Measurements from ENCODE around the gene POLE4. TPM values are rescaled to one million over a fixed set of nuclear protein-coding genes. Genes with fewer than 3 reads are reported as not detected.

Gene POLE4, protein sequence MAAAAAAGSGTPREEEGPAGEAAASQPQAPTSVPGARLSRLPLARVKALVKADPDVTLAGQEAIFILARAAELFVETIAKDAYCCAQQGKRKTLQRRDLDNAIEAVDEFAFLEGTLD
- 33.1 and 34.6 TPM in 2 replicates for total RNA-seq (2022)
- percentile 74 among the genes with signal in this experiment for Bru-seq, nascent RNA
- BruChase-seq, experiment 1, labeled RNA remaining after a 6-hour chase = percentile 62 among the genes with signal in this experiment
- percentile 75 among the genes with signal in this experiment for BruChase-seq, experiment 2, labeled RNA remaining after a 2-hour chase
- long read RNA-seq, transcript POLE4-205 (4 exons, 1,248 nt) = major isoform, 57 of 62 reads
- long read RNA-seq, partial matches to known transcripts = 1 of 62 reads
- long read RNA-seq, other reads (novel, unspliced or antisense) = 2 of 62 reads

GRCh38 chr2:74958274-74959105 lies at the start of gene POLE4:
Gene POLE4, plus strand, starts transcription at chr2:74958643. Its CDS starts 37 bp downstream, at chr2:74958680.
- Mint-ChIP-seq H3K4me3 (ENCODE audit: low read depth, unreplicated experiment) (peak within 1 kb of the TSS; percentile 82), H3K36me3 (ENCODE audit: insufficient read depth, unreplicated experiment) (peaks cover 17% of the 10 kb centered on the region), H3K9me3 (ENCODE audit: low read depth, unreplicated experiment) (no peaks in the 10 kb centered on the region), H3K27ac (ENCODE audit: unreplicated experiment) (peak within 1 kb of the TSS; percentile 82), H3K4me1 (ENCODE audit: low read depth, unreplicated experiment) (peaks cover 19% of the 10 kb centered on the region), H3K27me3 (ENCODE audit: unreplicated experiment) (no peaks in the 10 kb centered on the region)
- BruUV-seq (replicated peaks) = no TSS peak
- CTCF ChIA-PET = no interaction called here
- peak; percentile 93 for DNase-seq
- TF ChIP-seq, protein P1, sequence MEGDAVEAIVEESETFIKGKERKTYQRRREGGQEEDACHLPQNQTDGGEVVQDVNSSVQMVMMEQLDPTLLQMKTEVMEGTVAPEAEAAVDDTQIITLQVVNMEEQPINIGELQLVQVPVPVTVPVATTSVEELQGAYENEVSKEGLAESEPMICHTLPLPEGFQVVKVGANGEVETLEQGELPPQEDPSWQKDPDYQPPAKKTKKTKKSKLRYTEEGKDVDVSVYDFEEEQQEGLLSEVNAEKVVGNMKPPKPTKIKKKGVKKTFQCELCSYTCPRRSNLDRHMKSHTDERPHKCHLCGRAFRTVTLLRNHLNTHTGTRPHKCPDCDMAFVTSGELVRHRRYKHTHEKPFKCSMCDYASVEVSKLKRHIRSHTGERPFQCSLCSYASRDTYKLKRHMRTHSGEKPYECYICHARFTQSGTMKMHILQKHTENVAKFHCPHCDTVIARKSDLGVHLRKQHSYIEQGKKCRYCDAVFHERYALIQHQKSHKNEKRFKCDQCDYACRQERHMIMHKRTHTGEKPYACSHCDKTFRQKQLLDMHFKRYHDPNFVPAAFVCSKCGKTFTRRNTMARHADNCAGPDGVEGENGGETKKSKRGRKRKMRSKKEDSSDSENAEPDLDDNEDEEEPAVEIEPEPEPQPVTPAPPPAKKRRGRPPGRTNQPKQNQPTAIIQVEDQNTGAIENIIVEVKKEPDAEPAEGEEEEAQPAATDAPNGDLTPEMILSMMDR (IDR thresholded peaks at IDR 0.05; ENCODE audit: unreplicated experiment) = no peak
- intact Hi-C loops (cut with micrococcal nuclease; ENCODE audit: unreplicated experiment) = no loop called here

DNA sequence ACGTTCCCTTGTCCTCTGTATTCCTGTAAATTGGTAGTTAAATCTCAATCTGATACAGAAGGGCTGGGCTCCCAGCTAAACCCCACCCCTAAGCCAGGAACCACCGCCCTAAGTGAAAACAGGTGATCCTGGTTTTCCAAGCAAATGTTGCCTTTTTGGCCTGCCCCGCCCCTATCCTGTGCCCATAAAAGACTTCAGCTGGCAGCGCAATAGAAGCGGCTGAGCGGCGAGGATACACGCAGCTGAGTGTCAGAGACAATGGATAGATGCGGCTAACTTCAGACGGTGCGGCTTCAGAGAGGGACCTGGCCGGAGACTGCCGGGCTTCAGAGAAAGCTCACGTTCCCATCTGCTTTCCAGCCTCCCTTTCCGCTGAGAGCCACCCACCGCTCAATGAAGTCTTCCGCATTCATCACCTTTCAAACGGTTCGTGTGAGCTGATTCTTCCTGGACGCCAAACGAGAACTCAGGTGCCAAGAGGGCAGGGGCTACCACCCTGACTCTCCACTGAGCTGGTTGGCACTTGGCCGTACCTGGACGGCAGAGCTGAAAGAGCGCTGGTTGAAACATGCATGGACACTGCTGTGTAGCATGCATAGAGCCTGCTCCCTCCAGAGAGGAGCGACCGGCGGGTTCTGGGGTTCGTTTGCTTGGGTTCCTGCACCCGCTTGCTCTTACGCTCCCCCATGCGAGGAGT lies 49.5 kb upstream of the POLE4 start:
- peak overlapping the region; percentile 68 for H3K4me3 Mint-ChIP-seq (ENCODE audit: low read depth, unreplicated experiment)
- H3K27me3 Mint-ChIP-seq (ENCODE audit: unreplicated experiment) = no peaks in the 10 kb centered on the region
- peak; percentile 32 for DNase-seq
- peaks cover 8% of the 10 kb centered on the region for H3K36me3 Mint-ChIP-seq (ENCODE audit: insufficient read depth, unreplicated experiment)
- H3K9me3 Mint-ChIP-seq (ENCODE audit: low read depth, unreplicated experiment) = peaks cover 6% of the 10 kb centered on the region
- intact Hi-C loops (cut with micrococcal nuclease; ENCODE audit: unreplicated experiment) = no loop called here
- BruUV-seq (replicated peaks) = no TSS peak
- CTCF ChIA-PET = interaction anchor here (0.5 kb wide), 1 partner anchor 12 kb away, joined by 3 read pairs; no protein-coding TSS in a partner anchor
- peak overlapping the region; percentile 55 for H3K27ac Mint-ChIP-seq (ENCODE audit: unreplicated experiment)
- H3K4me1 Mint-ChIP-seq (ENCODE audit: low read depth, unreplicated experiment) = peaks cover 12% of the 10 kb centered on the region
- TF ChIP-seq, protein P1 (IDR thresholded peaks at IDR 0.05; ENCODE audit: unreplicated experiment) = no peak

DNA sequence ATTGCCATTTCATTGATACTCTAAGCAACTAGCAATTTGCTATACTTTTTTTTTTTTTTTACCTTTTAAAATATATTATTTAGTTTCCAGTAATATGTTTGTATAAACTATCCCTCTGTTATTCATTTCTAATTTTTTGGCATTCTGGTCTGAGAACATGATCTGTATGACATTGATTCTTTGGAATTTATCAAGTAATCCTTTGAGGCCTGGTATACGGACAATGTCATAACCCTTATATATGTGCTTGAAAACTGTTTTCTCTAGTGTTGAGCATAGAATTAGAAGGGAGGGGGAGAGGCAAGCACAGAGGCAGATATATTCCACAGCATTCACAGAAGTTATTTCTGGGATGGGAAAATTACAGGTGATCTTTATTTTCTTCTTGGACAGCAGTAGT lies 48.2 kb upstream of the POLE4 start:
- DNase-seq = no peak
- Mint-ChIP-seq H3K4me1 (ENCODE audit: low read depth, unreplicated experiment) (peaks cover 12% of the 10 kb centered on the region), H3K27ac (ENCODE audit: unreplicated experiment) (no peak overlapping the region), H3K36me3 (ENCODE audit: insufficient read depth, unreplicated experiment) (peaks cover 8% of the 10 kb centered on the region), H3K9me3 (ENCODE audit: low read depth, unreplicated experiment) (peaks cover 6% of the 10 kb centered on the region), H3K27me3 (ENCODE audit: unreplicated experiment) (no peaks in the 10 kb centered on the region), H3K4me3 (ENCODE audit: low read depth, unreplicated experiment) (no peak overlapping the region)
- TF ChIP-seq, protein P1 (IDR thresholded peaks at IDR 0.05; ENCODE audit: unreplicated experiment) = no peak
- CTCF ChIA-PET = interaction anchor here (0.6 kb wide), 1 partner anchor 35 kb away, joined by 3 read pairs; no protein-coding TSS in a partner anchor
- no TSS peak for BruUV-seq (replicated peaks)
- intact Hi-C loops (cut with micrococcal nuclease; ENCODE audit: unreplicated experiment) = loop anchor here (10.0 kb wide), 1 partner anchor 125 kb away; no protein-coding TSS in a partner anchor

- H3K4me3 Mint-ChIP-seq (ENCODE audit: low read depth, unreplicated experiment) = no peak overlapping the region
- peaks cover 12% of the 10 kb centered on the region for H3K4me1 Mint-ChIP-seq (ENCODE audit: low read depth, unreplicated experiment)
- intact Hi-C loops (cut with micrococcal nuclease; ENCODE audit: unreplicated experiment) = loop anchor here (10.0 kb wide), 1 partner anchor 124 kb away; no protein-coding TSS in a partner anchor
- DNase-seq = no peak
- CTCF ChIA-PET = interaction anchor here (0.6 kb wide), 1 partner anchor 34 kb away, joined by 3 read pairs; no protein-coding TSS in a partner anchor
- H3K27ac Mint-ChIP-seq (ENCODE audit: unreplicated experiment) = no peak overlapping the region
- H3K27me3 Mint-ChIP-seq (ENCODE audit: unreplicated experiment) = no peaks in the 10 kb centered on the region
- BruUV-seq (replicated peaks) = no TSS peak
- H3K36me3 Mint-ChIP-seq (ENCODE audit: insufficient read depth, unreplicated experiment) = peaks cover 8% of the 10 kb centered on the region
- TF ChIP-seq, protein P1 (IDR thresholded peaks at IDR 0.05; ENCODE audit: unreplicated experiment) = no peak
- H3K9me3 Mint-ChIP-seq (ENCODE audit: low read depth, unreplicated experiment) = peaks cover 6% of the 10 kb centered on the region
Observed at GRCh38 chr2:74911061-74911460, 47.4 kb upstream of the POLE4 start.

Measured in Calu3 (cell line).